ENCODE data around the gene ADAMTS15.

The ADAMTS15 gene

GRCh38 chr11:130462101-130462885 is 13.8 kb downstream of the ADAMTS15 start:
- DNase-seq (ENCODE audit: low spot score), result no peak

GRCh38 chr11:130462931-130463330 is 14.5 kb downstream of the ADAMTS15 start:
- DNase-seq (ENCODE audit: low spot score), result no peak

GRCh38 chr11:130464291-130464812 is 15.9 kb downstream of the ADAMTS15 start:
- peak; percentile 52 for DNase-seq (ENCODE audit: low spot score)

GRCh38 chr11:130465263-130465662 is 16.8 kb downstream of the ADAMTS15 start:
- DNase-seq (ENCODE audit: low spot score), result no peak

GRCh38 chr11:130467116-130467900 is 18.9 kb downstream of the ADAMTS15 start:
- no peak for DNase-seq (ENCODE audit: low spot score)

GRCh38 chr11:130469181-130469580 is 20.7 kb downstream of the ADAMTS15 start:
- DNase-seq (ENCODE audit: low spot score), result no peak

GRCh38 chr11:130470832-130471706 is 22.6 kb downstream of the ADAMTS15 start:
- DNase-seq (ENCODE audit: low spot score), result no peak

GRCh38 chr11:130471731-130472433 is 23.4 kb downstream of the ADAMTS15 start:
- no peak for DNase-seq (ENCODE audit: low spot score)

GRCh38 chr11:130472434-130472961 is 24.1 kb downstream of the ADAMTS15 start:
- no peak for DNase-seq (ENCODE audit: low spot score)

- DNase-seq (ENCODE audit: low spot score), result no peak
These were observed 24.8 kb downstream of the ADAMTS15 start for GRCh38 chr11:130473056-130473794.

GRCh38 chr11:130473795-130474377 is 25.4 kb downstream of the ADAMTS15 start:
- no peak for DNase-seq (ENCODE audit: low spot score)

GRCh38 chr11:130474637-130475400 is 26.4 kb downstream of the ADAMTS15 start:
- no peak for DNase-seq (ENCODE audit: low spot score)

GRCh38 chr11:130475426-130476053 is 27.1 kb downstream of the ADAMTS15 start:
- no peak for DNase-seq (ENCODE audit: low spot score)

- DNase-seq (ENCODE audit: low spot score), result peak; percentile 45
These were observed 27.9 kb downstream of the ADAMTS15 start for GRCh38 chr11:130476200-130476921.

GRCh38 chr11:130476922-130477491 is 28.6 kb downstream of the ADAMTS15 start:
- DNase-seq (ENCODE audit: low spot score), result no peak

GRCh38 chr11:130477586-130478203 is 29.2 kb downstream of the ADAMTS15 start:
- DNase-seq (ENCODE audit: low spot score), result no peak

GRCh38 chr11:130478204-130478701 is 29.8 kb downstream of the ADAMTS15 start:
- DNase-seq (ENCODE audit: low spot score), result peak; percentile 97

Data from AG08395 (cell line).